Brain microvascular endothelial cell (primary cell): ENCODE data around the gene RPL10.

ENCODE experiments used
- DNase-seq: peaks from one replicate; pipeline ENCODE4 v3.0.0-alpha.2; 2020
- H3K27ac ChIP-seq: fragments of 250-450 bp; sonication (Bioruptor Pico); 2 replicates; pipeline ENCODE4 v1.5.1; 2020; ENCODE audit warnings: mild to moderate bottlenecking, moderate library complexity
- H3K27me3 ChIP-seq: fragments of 250-450 bp; sonication (Bioruptor Pico); replicated peaks from 2 replicates; pipeline ENCODE4 v1.5.1; 2020; ENCODE audit warnings: mild to moderate bottlenecking
- H3K36me3 ChIP-seq: fragments of 250-450 bp; sonication (Bioruptor Pico); replicated peaks from 2 replicates; pipeline ENCODE4 v1.5.1; 2020; ENCODE audit warnings: mild to moderate bottlenecking
- H3K4me3 ChIP-seq: 2 replicates; pipeline ENCODE4 v1.5.1; 2011; ENCODE audit warnings: low read depth, mild to moderate bottlenecking, control low read depth, low read length, moderate library complexity
- in situ Hi-C: cut with HindIII; loops from 2 replicates; pipeline ENCODE4 v1.10.0; 2017; ENCODE audit warnings: low sequenced_read_pairs, low pct_ligation_motif_present
- TF ChIP-seq, protein P1 (sequence below): IDR thresholded peaks from 2 replicates; pipeline ENCODE4 v1.5.1; 2011; ENCODE audit warnings: low read depth, mild to moderate bottlenecking, moderate library complexity, low read length, control low read depth, inconsistent platforms; ENCODE audit errors: missing control alignments

RPL10 gene

DNA sequence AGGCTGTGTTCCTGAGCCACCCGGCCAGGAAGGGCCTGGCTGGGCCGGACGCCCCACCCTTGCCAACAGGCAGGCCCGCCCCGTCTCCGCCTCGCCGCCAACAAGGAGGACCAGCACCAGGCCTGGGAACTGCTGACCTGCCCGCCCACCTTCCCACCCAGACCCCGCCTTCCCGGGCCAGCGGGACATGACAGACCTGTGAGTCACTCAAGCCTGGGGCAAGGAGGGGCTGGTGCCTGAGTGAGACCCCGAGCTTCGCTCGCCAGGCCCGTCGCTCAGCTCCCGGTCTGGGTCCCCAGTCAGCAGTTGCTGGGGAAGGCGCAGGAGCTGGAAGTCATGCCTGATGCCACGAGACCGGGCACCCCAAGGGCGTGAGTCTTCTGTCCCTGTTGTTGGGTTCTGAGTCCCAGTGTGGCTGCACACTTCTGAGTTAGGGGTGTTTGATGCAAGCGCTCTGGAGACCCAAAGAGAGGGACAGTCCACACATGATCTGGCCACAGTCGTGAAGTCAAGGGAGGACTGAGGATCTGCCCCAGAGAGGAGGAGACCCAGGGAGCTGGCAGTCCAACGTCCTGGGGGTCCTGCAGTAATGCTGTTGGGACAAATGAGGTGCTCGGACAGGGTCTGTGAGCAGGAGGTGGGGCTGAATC is 11.2 kb downstream of the RPL10 start, which contains the start of gene DNASE1L1:
Gene DNASE1L1 (minus strand): TSS at position 33 of the 650 bp plus-strand sequence. CDS start 3,686 bp downstream, outside the sequence.
- Histone ChIP-seq H3K27ac (peak within 1 kb of the TSS; percentile 76), H3K36me3 (no peaks in the 10 kb centered on the region)

DNA sequence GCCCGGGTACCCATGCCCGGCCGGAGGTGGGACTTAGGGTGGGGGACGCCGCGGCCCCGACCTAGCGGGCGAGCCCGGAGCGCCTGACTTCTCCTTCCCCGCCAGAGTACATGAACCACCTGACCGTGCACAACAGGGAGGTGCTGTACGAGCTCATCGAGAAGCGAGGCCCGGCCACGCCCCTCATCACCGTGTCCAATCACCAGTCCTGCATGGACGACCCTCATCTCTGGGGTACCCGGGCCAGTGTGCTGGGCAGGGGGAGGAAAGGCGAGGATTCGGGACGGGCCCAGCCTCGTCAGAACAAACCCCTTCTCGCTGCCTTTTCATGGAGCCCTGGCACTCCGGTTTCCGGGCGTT is 13.8 kb downstream of the RPL10 start:
- H3K27me3 ChIP-seq: no peaks in the 10 kb centered on the region
- H3K4me3 ChIP-seq: peak overlapping the region; percentile 59
- H3K36me3 ChIP-seq: no peaks in the 10 kb centered on the region
- in situ Hi-C loops: no loop called here
- no peak overlapping the region for H3K27ac ChIP-seq
- TF ChIP-seq, protein P1, sequence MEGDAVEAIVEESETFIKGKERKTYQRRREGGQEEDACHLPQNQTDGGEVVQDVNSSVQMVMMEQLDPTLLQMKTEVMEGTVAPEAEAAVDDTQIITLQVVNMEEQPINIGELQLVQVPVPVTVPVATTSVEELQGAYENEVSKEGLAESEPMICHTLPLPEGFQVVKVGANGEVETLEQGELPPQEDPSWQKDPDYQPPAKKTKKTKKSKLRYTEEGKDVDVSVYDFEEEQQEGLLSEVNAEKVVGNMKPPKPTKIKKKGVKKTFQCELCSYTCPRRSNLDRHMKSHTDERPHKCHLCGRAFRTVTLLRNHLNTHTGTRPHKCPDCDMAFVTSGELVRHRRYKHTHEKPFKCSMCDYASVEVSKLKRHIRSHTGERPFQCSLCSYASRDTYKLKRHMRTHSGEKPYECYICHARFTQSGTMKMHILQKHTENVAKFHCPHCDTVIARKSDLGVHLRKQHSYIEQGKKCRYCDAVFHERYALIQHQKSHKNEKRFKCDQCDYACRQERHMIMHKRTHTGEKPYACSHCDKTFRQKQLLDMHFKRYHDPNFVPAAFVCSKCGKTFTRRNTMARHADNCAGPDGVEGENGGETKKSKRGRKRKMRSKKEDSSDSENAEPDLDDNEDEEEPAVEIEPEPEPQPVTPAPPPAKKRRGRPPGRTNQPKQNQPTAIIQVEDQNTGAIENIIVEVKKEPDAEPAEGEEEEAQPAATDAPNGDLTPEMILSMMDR: no peak
- no peak for DNase-seq

More for the DNA sequence above, 11.2 kb downstream of the RPL10 start, which contains the start of gene DNASE1L1:
- peak; percentile 80 for DNase-seq
- peak within 1 kb of the TSS; percentile 58 for H3K4me3 ChIP-seq
- in situ Hi-C loops: no loop called here
- TF ChIP-seq, protein P1: no peak
- H3K27me3 ChIP-seq: no peaks in the 10 kb centered on the region

DNA sequence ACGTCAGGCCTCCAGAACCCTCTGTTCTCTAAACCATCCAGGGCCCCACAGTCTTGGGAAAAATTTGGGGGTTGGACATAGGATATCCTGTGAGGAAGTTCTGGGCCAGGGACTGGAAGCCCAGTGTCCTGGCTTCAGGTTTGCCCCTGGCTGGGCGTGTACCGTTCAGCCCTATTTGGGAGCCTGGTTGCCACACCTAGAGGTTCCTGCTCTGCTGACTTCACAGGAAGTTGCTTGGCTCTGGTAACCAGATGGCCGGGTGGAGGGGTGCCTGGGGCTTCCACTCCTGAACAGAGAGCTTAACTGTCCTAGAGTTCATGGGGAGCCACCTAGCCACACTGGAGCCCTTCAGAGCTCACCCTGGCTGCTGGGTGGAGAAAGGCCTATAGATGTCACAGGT is 14.3 kb downstream of the RPL10 start:
- Histone ChIP-seq H3K27ac (no peak overlapping the region), H3K36me3 (no peaks in the 10 kb centered on the region), H3K4me3 (peak overlapping the region; percentile 59), H3K27me3 (no peaks in the 10 kb centered on the region)
- in situ Hi-C loops: no loop called here
- TF ChIP-seq, protein P1: no peak
- DNase-seq: no peak

DNA sequence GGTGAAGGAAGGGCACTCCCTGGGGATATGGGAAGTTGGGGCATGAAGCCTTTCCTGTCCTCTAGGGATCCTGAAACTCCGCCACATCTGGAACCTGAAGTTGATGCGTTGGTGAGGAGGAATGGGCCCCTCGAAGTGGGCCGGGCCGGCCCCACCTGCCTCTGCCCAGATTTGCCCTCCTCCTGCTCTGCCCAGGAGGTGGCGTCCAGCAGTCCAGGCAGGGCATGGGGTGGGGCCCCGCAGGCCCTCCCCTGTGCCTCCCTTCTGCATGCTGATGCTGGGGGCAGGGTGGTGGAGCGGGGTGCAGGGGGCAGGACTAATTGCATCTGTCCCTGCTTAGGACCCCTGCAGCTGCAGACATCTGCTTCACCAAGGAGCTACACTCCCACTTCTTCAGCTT is 15.0 kb downstream of the RPL10 start:
- no peaks in the 10 kb centered on the region for H3K27me3 ChIP-seq
- in situ Hi-C loops: no loop called here
- H3K27ac ChIP-seq: no peak overlapping the region
- DNase-seq: no peak
- H3K36me3 ChIP-seq: no peaks in the 10 kb centered on the region
- TF ChIP-seq, protein P1: no peak
- no peak overlapping the region for H3K4me3 ChIP-seq

DNA sequence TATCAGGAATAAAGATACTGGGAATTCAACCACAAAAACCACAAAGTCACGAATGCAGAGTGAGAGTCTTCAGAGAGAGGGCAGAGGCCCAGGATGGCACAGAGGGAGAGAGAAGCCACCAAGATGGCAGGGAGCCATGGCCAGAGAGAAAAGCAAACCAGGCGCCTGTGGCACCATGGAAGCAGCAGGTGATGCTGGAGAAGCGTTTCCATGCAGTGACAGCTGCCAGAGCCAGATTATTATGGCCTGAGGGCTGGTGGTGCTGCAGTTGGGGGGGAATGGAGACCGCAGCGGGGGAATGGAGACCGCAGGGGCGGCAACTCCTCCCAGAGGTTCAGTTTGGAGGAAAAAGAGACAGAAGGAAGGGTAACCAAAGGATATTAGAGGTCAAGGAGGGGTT is 19.0 kb downstream of the RPL10 start:
- Histone ChIP-seq H3K27ac (no peak overlapping the region), H3K27me3 (no peaks in the 10 kb centered on the region), H3K4me3 (no peak overlapping the region), H3K36me3 (no peaks in the 10 kb centered on the region)
- in situ Hi-C loops: no loop called here
- DNase-seq: no peak
- TF ChIP-seq, protein P1: no peak

DNA sequence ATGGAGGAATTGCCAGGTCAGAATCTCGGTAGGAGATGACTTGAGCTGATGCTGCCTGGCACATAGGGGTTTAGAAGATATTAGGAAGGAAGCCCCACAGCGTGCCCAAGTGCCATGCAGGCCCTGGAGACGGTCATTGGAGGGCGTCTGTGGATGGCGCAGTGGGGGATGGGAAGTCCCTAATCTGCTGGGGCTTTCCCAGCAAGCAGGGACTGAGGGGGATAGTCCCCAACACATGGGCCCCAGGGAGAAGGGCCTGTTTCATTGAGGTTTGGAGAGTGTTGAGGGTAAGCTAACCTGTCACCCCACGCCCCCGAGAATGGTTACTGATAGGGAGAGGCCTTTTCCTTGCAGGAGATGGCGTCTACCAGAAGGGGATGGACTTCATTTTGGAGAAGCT is 21.0 kb downstream of the RPL10 start:
- Histone ChIP-seq H3K27ac (no peak overlapping the region), H3K4me3 (no peak overlapping the region), H3K36me3 (no peaks in the 10 kb centered on the region), H3K27me3 (no peaks in the 10 kb centered on the region)
- TF ChIP-seq, protein P1: no peak
- DNase-seq: no peak
- in situ Hi-C loops: no loop called here
